ENCODE measurements around the gene DLGAP4. TPM values are rescaled to one million over a fixed set of nuclear protein-coding genes. Genes with fewer than 3 reads are reported as not detected.

DLGAP4 gene
- total and polyA plus RNA-seq, 4 donors: 17.8 to 121 (median 70.7) TPM

DNA sequence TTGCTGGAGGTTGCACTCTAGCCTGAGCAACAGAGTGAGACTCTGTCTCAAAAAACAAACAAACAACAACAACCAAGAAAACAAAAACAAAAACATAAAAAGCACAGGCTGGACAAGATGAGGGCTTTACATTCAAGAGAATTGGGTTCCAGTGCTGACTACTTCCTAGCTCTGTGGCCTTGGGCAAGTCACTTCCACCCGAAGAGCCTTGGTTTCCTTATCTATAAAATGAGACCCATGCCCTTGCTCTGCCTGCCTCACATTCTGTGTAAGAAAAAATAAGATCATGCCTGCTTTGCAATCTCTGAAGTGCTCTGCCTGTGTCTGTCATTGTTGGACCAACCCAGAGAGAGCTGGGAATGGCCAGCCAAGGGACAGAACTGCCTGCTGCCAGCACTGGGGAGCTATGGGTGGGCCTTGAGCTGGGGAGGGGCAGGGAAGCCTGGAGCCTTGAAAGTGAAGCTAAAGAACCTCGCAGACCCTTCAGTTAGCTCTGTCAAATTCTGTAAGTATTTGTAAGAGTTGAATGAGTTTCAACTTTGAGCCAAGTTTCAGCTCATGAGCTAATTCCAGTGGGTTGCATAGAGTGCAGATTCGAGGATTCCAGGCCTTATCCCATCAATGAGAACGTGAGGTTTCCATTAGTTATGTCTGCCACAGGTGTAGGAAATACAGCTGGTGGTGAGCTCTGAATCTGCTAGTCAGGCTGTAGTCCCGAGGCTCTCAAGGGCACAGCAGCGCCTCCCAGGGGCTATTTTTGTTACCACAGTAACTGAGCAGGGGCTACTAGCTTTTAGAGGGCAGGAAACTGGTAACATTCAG, 93.2 kb downstream of the DLGAP4 start:
- peak in 1 of 6 donors; percentile 37 for DNase-seq (ENCODE audit: low read depth in 4 of 6, low spot score in 6 of 6)
- 35% methylated on average over 6 of the region's 6 CpGs for WGBS (ENCODE audit: insufficient coverage)

GRCh38 chr20:36399969-36400545, 93.9 kb downstream of the DLGAP4 start:
- no peaks in the 10 kb centered on the region for H3K27me3 ChIP-seq (ENCODE audit: control insufficient read depth, insufficient read depth, low read length)
- H3K4me1 ChIP-seq (ENCODE audit: control insufficient read depth, insufficient read depth, low read length): peaks cover 15% of the 10 kb centered on the region
- DNase-seq (ENCODE audit: low read depth in 4 of 6, low spot score in 6 of 6): no peak
- H3K9me3 ChIP-seq (ENCODE audit: control insufficient read depth, insufficient read depth, low read length): peaks cover 3% of the 10 kb centered on the region
- 22% methylated on average over 1 of the region's 7 CpGs for WGBS (ENCODE audit: insufficient coverage)
- H3K4me3 ChIP-seq (ENCODE audit: low read depth, low read length): no peak overlapping the region
- peaks cover 4% of the 10 kb centered on the region for H3K36me3 ChIP-seq (ENCODE audit: control insufficient read depth, insufficient read depth, low read length)
- H3K27ac ChIP-seq (ENCODE audit: low read depth, low read length): no peak overlapping the region

More for the DNA sequence above, 93.2 kb downstream of the DLGAP4 start:
- Histone ChIP-seq H3K36me3 (ENCODE audit: control insufficient read depth, insufficient read depth, low read length) (peaks cover 4% of the 10 kb centered on the region), H3K4me3 (ENCODE audit: low read depth, low read length) (no peak overlapping the region), H3K27ac (ENCODE audit: low read depth, low read length) (no peak overlapping the region), H3K4me1 (ENCODE audit: control insufficient read depth, insufficient read depth, low read length) (peaks cover 15% of the 10 kb centered on the region), H3K27me3 (ENCODE audit: control insufficient read depth, insufficient read depth, low read length) (no peaks in the 10 kb centered on the region), H3K9me3 (ENCODE audit: control insufficient read depth, insufficient read depth, low read length) (peaks cover 3% of the 10 kb centered on the region)

DNA sequence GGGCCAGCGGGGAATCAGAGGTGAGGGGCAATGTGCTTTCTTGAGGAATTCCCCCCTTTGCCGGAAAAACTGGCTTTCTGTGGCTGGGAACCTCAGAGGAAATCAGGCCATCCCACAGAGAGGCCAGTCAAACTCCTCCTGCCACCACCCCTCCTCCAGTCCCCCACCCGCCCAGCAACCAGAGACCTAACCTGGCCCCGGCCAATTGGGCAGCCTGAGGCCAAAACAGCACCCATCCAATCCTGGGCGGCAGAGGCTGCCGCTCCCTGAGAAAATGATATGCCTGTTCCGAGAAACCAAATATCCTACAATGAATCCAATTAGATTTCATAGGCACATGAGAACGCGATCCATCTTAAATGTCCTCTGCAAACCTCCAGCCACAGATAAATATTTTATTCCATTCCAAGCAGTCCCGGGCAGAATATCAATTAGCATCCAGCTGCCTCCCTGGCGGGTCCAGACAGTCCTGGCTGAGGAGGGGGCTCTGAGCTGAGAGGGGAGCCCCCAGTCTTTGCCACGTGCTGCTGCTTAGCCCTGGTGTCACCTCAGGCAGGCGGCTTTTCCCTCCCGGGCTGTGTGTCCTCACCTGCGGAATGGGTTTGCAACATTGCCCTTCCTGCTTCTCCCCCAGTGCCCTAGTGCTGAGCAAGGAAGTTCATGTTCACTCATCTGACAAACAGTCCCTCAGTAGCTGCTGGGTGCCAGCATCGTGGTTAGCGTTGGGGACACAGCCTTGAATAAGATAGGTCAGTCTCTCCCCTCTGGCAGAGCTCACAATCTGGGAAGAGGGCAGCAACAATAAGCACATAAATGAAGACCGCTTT, 95.0 kb downstream of the DLGAP4 start:
- peak in 1 of 6 donors; percentile 74 for DNase-seq (ENCODE audit: low read depth in 4 of 6, low spot score in 6 of 6)
- Histone ChIP-seq H3K36me3 (ENCODE audit: control insufficient read depth, insufficient read depth, low read length) (peaks cover 3% of the 10 kb centered on the region), H3K27ac (ENCODE audit: low read depth, low read length) (no peak overlapping the region), H3K4me3 (ENCODE audit: low read depth, low read length) (no peak overlapping the region), H3K27me3 (ENCODE audit: control insufficient read depth, insufficient read depth, low read length) (no peaks in the 10 kb centered on the region), H3K9me3 (ENCODE audit: control insufficient read depth, insufficient read depth, low read length) (peaks cover 3% of the 10 kb centered on the region), H3K4me1 (ENCODE audit: control insufficient read depth, insufficient read depth, low read length) (peaks cover 15% of the 10 kb centered on the region)
- WGBS (ENCODE audit: insufficient coverage): 34% methylated on average over 16 of the region's 18 CpGs

DNA sequence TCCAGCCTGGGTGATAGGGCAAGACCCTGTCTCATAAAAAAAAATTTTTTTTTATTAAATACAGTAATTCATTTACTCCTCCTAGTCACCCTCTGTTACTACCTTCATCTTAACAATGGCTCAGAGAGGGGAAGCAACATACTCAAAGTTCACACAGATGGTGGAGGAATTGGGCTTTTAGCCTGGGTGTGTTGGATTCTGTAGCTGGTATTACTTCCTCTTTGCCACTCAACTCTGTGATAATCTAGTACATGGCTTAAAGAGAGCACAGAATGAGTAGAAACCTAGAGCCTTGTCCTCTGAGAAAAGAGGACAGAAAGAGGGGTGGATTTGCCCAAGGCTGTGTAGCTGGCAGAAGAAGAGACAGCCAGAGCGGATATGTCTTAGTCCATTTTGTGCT, 96.6 kb downstream of the DLGAP4 start:
- H3K4me3 ChIP-seq (ENCODE audit: low read depth, low read length): no peak overlapping the region
- no peak for DNase-seq (ENCODE audit: low read depth in 4 of 6, low spot score in 6 of 6)
- H3K36me3 ChIP-seq (ENCODE audit: control insufficient read depth, insufficient read depth, low read length): no peaks in the 10 kb centered on the region
- H3K9me3 ChIP-seq (ENCODE audit: control insufficient read depth, insufficient read depth, low read length): peaks cover 3% of the 10 kb centered on the region
- H3K27ac ChIP-seq (ENCODE audit: low read depth, low read length): no peak overlapping the region
- H3K4me1 ChIP-seq (ENCODE audit: control insufficient read depth, insufficient read depth, low read length): peaks cover 17% of the 10 kb centered on the region
- H3K27me3 ChIP-seq (ENCODE audit: control insufficient read depth, insufficient read depth, low read length): no peaks in the 10 kb centered on the region
- WGBS (ENCODE audit: insufficient coverage): 94% methylated on average over 1 of the region's 1 CpG

GRCh38 chr20:36404435-36404978, 98.4 kb downstream of the DLGAP4 start:
- peaks cover 20% of the 10 kb centered on the region for H3K4me1 ChIP-seq (ENCODE audit: control insufficient read depth, insufficient read depth, low read length)
- no peak overlapping the region for H3K27ac ChIP-seq (ENCODE audit: low read depth, low read length)
- no peaks in the 10 kb centered on the region for H3K27me3 ChIP-seq (ENCODE audit: control insufficient read depth, insufficient read depth, low read length)
- no peak for DNase-seq (ENCODE audit: low read depth in 4 of 6, low spot score in 6 of 6)
- H3K9me3 ChIP-seq (ENCODE audit: control insufficient read depth, insufficient read depth, low read length): peaks cover 3% of the 10 kb centered on the region
- no peak overlapping the region for H3K4me3 ChIP-seq (ENCODE audit: low read depth, low read length)
- 90% methylated on average over 7 of the region's 11 CpGs for WGBS (ENCODE audit: insufficient coverage)
- H3K36me3 ChIP-seq (ENCODE audit: control insufficient read depth, insufficient read depth, low read length): no peaks in the 10 kb centered on the region

GRCh38 chr20:36405255-36405654, 99.1 kb downstream of the DLGAP4 start:
- Histone ChIP-seq H3K27me3 (ENCODE audit: control insufficient read depth, insufficient read depth, low read length) (no peaks in the 10 kb centered on the region), H3K36me3 (ENCODE audit: control insufficient read depth, insufficient read depth, low read length) (no peaks in the 10 kb centered on the region), H3K27ac (ENCODE audit: low read depth, low read length) (no peak overlapping the region), H3K9me3 (ENCODE audit: control insufficient read depth, insufficient read depth, low read length) (peaks cover 3% of the 10 kb centered on the region), H3K4me3 (ENCODE audit: low read depth, low read length) (no peak overlapping the region), H3K4me1 (ENCODE audit: control insufficient read depth, insufficient read depth, low read length) (peaks cover 20% of the 10 kb centered on the region)
- no peak for DNase-seq (ENCODE audit: low read depth in 4 of 6, low spot score in 6 of 6)
- 81% methylated on average over 6 of the region's 7 CpGs for WGBS (ENCODE audit: insufficient coverage)

GRCh38 chr20:36407199-36407733, 101.1 kb downstream of the DLGAP4 start:
- peaks cover 9% of the 10 kb centered on the region for H3K4me1 ChIP-seq (ENCODE audit: control insufficient read depth, insufficient read depth, low read length)
- no peaks in the 10 kb centered on the region for H3K36me3 ChIP-seq (ENCODE audit: control insufficient read depth, insufficient read depth, low read length)
- no peaks in the 10 kb centered on the region for H3K27me3 ChIP-seq (ENCODE audit: control insufficient read depth, insufficient read depth, low read length)
- peaks cover 3% of the 10 kb centered on the region for H3K9me3 ChIP-seq (ENCODE audit: control insufficient read depth, insufficient read depth, low read length)
- WGBS (ENCODE audit: insufficient coverage): 86% methylated on average over 2 of the region's 3 CpGs
- no peak overlapping the region for H3K4me3 ChIP-seq (ENCODE audit: low read depth, low read length)
- H3K27ac ChIP-seq (ENCODE audit: low read depth, low read length): no peak overlapping the region
- DNase-seq (ENCODE audit: low read depth in 4 of 6, low spot score in 6 of 6): no peak

GRCh38 chr20:36408219-36408618, 102.1 kb downstream of the DLGAP4 start:
- H3K4me3 ChIP-seq (ENCODE audit: low read depth, low read length): no peak overlapping the region
- peaks cover 3% of the 10 kb centered on the region for H3K9me3 ChIP-seq (ENCODE audit: control insufficient read depth, insufficient read depth, low read length)
- H3K36me3 ChIP-seq (ENCODE audit: control insufficient read depth, insufficient read depth, low read length): no peaks in the 10 kb centered on the region
- no peak overlapping the region for H3K27ac ChIP-seq (ENCODE audit: low read depth, low read length)
- no peaks in the 10 kb centered on the region for H3K27me3 ChIP-seq (ENCODE audit: control insufficient read depth, insufficient read depth, low read length)
- peak in 2 of 6 donors; percentile 37 to 69 for DNase-seq (ENCODE audit: low read depth in 4 of 6, low spot score in 6 of 6)
- WGBS (ENCODE audit: insufficient coverage): 45% methylated on average over 10 of the region's 10 CpGs
- peaks cover 9% of the 10 kb centered on the region for H3K4me1 ChIP-seq (ENCODE audit: control insufficient read depth, insufficient read depth, low read length)

GRCh38 chr20:36411861-36412454, 105.8 kb downstream of the DLGAP4 start:
- Histone ChIP-seq H3K27ac (ENCODE audit: low read depth, low read length) (no peak overlapping the region), H3K4me1 (ENCODE audit: control insufficient read depth, insufficient read depth, low read length) (peaks cover 9% of the 10 kb centered on the region), H3K27me3 (ENCODE audit: control insufficient read depth, insufficient read depth, low read length) (no peaks in the 10 kb centered on the region), H3K4me3 (ENCODE audit: low read depth, low read length) (no peak overlapping the region), H3K9me3 (ENCODE audit: control insufficient read depth, insufficient read depth, low read length) (no peaks in the 10 kb centered on the region), H3K36me3 (ENCODE audit: control insufficient read depth, insufficient read depth, low read length) (no peaks in the 10 kb centered on the region)
- DNase-seq (ENCODE audit: low read depth in 4 of 6, low spot score in 6 of 6): peak in 1 of 6 donors; percentile 32
- WGBS (ENCODE audit: insufficient coverage): 77% methylated on average over 6 of the region's 7 CpGs
